RKO (cell line): Measurements from ENCODE around the gene ST8SIA6.
A peak's percentile ranks its signal among the peaks of the same experiment; 100 is the strongest.
"Not testable (repeated sequence)": the region's sequence is repeated elsewhere in the genome, so short reads cannot be mapped to it uniquely, and the experiment has no call there.

Source experiments
- DNase-seq: peaks from one replicate; pipeline ENCODE4 v3.0.0-alpha.2; 2016; ENCODE audit warnings: low spot score

The ST8SIA6 gene, protein sequence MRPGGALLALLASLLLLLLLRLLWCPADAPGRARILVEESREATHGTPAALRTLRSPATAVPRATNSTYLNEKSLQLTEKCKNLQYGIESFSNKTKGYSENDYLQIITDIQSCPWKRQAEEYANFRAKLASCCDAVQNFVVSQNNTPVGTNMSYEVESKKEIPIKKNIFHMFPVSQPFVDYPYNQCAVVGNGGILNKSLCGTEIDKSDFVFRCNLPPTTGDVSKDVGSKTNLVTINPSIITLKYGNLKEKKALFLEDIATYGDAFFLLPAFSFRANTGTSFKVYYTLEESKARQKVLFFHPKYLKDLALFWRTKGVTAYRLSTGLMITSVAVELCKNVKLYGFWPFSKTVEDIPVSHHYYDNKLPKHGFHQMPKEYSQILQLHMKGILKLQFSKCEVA

DNA sequence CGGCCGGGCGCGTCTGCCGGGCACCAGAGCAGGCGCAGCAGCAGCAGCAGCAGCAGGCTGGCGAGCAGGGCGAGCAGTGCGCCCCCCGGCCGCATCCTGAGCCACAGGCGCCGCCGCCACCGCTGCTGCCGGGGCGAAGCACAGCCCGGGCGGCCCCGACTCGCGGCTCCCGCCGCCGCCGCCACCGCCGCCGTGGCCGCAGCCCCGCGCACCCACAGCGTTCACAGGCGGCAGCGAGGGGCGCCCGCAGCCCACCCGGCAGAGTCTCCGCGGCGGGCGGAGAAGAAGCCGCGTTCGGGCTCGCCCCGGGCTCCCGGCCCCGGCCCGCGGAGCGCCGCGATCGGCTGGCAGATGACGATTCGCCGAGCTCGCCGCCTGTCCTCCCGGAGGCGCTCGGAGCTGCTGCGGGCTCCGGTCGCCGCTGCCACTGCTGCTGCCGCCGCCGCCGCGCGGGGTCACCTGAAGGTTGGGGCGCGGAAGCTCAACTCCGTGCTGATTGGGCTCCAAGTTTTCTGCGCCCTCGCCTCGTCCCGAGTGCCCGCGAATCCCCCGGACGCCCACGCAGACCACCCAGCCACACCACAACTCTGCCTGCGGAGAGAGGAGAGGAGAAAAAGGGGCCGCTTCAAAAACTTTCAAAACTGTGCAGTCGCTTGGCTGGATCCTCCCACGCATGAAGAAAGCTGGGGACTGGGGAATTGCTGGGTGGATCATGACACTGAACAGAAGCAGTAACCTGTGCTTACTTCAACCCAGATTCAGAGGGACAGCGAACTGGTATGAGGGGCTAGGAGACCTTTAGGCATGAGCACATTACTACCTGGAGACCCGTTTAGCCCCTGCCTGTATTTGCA, at the start of gene ST8SIA6:
Gene ST8SIA6, minus strand, starts transcription at position 435 of the 854 bp plus-strand sequence. Its CDS starts 340 bp downstream, at position 95.
- no peak for DNase-seq

DNA sequence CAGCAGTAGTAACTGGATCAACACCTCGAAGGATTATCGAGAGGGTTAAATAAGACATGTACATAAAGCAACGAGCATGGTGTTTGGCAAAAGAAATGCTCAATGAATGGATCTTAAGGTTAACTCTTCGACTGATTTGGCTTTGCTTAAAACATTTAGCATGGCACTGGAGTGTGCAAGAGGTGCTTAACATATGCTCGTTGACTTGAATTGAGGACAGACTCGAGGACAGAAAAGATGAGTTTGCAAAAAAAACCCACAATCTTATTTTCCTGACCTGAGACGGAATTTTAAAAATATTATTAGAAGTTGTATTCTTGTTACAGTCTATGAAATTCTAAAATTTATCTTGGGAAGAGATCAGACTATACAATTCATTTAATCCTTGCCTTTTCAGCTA, 49.4 kb upstream of the ST8SIA6 start:
- DNase-seq = no peak

DNA sequence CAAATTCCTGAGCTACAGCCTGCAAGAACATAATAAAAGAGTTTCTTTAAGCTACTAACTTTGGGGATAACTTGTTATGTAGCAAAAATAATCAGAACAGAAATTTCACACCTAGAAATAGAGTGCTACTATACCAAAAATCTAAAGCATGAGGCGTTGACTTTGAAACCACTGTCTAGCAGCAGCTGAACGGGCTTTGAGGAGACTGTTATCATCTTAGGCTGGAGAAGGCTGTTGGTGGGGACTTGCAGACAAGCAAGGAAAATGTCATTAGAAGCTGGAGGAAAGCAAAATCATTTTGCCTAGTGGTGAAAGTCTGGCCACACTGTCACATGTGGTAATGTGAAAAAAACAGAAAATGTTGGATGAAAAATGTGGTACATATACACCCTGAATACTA, 48.4 kb upstream of the ST8SIA6 start:
- DNase-seq = no peak

DNA sequence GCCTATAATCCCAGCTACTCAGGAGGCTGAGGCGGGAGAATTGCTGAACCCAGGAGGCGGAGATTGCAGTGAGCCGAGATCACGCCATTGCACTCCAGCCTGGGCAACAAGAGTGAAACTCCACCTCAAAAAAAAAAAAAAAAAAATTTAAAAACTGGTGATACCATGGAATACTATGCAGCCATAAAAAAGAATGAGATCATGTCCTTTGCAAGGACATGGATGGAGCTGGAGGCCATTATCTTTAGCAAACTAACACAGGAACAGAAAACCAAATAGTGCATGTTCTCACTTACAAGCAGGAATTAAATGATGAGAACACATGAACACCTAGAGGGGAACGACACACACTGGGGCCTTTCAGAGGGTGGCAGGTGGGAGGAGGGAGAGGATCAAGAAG, 44.6 kb upstream of the ST8SIA6 start:
- not testable (repeated sequence) for DNase-seq

DNA sequence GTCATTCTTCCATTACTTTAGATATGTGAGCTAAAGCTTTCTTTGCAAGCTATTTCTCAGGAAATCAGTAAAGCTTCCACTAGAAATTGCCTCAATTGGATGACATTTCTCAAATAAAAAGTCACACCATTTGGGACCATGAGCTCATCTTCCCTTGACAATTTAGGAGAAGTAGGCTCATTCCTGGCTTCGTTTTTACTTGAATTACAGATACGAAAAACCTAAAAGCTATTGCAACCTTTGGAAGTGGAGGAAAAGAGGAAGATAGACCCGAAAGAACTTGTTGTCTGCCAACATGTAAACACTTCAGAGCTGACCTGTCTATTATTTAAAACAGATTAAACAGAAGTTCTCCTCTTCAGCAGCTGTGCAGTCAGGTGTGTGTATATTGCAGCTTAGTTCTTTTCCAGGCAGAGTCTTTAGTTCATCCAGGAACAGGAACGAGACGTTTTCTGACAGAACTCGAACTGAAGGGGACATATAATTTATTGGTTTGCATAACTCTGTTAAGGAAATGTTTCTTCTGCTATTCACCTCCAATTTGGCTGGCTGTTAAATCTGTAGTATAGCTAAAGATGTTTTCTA, 43.1 kb upstream of the ST8SIA6 start:
- no peak for DNase-seq

DNA sequence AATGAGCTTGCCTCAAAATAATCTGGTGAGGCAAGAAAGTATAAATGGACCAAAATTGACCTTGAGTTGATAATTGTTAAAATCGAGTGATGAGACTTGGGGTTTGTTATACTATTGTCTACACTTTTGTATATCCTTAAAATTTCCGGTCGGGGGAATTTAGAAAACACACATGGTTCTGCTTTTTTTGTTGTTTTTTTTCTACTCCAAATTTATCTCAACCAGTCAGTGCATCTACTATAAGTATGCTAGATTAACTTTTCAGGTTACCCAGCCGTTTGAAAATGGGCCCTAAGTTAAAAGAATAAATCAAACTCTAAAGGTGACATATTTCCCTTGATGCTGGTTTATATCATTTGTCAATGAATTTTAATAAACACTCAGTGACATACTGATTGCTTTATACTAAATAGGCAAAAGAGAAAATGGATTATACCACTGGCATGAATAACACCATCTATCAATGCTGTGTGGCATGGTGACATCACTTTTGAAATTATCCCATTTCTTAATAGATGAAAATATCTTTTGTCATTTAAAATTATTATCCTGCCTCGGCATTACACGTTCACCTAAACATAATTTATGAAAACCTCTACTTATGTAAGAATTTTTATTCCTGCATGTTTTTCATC, 40.3 kb upstream of the ST8SIA6 start:
- DNase-seq = no peak

DNA sequence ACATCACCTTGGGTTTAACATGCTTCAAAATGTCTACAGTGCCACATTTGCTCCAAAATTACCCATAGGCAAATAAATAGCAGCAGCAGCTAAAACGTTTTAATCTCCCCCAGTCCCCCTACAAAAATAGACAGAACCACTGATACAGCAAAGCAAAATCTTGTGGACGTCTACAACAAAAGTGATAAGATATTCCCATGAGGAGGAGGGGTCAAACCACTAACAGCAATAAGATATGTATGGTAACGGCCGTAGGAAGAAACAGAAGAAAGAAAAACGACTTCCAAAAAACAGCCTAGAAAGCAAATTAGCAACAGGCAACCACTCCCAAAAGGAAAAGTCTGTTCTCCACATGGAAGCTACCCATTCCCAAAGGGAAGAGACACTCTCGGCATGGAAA, 34.5 kb upstream of the ST8SIA6 start:
- no peak for DNase-seq

DNA sequence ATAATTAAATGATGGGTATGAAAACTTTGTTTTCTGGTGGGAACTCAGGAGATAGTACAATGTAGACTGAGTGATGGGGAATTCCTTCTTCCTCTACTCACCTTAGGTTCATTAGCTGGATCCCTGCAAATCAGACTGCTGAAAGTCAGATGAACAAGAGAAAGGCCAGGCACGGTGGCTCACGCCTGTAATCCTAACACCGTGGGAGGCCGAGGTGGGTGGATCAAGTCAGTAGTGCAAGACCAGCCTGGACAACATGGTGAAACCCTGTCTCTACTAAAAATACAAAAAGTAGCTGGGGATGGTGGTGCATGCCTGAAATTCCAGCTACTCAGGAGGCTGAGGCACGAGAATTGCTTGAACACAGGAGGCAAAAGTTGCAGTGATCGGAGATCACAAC, 28.7 kb upstream of the ST8SIA6 start:
- peak; percentile 35 for DNase-seq

DNA sequence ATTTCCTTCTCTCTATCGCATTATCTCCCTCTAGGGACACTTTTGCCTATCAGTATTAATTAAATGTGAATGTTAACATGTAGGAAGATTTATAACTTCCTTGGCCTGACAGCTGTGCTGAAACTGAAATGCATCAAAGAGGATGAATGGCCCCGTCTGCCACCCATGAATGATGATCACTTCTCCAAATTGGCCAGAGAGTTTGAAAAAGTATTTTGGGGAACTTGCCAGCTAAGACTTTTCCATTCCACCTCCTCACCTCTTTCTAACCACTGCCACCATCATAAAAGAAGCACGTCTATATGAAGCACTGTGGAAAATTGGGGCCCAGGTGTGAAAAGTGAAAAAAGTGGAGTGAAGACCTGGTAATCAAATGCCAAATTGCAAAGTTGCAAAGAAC, 25.4 kb upstream of the ST8SIA6 start:
- no peak for DNase-seq

DNA sequence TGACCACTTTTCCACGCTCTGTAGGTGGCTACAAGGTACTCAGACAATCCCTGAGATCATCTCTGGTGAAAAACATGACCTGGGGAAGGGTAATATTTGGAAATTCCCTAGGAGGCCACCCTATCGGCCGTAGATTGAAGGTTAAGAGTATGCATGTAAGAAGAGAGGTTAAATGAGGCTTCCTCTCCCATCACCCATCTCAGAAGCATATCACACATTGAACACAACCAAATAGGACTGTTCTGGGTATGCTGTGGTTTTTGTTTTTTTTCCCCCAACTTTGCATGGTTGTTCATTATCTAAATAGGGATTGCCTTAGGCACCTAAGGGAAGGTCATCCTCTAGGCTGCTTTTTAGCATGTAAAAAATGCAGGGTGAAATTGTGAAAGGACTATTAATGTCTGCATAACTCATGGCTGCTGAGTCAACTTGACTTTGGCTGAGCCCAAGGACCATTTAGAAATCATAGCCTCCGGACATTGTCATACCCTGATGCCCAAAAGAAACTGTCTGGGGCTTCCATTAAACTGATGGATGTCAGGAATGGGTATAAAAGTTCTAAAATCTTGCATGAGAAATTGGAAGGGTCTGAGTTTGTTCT, 24.7 kb upstream of the ST8SIA6 start:
- DNase-seq = no peak

DNA sequence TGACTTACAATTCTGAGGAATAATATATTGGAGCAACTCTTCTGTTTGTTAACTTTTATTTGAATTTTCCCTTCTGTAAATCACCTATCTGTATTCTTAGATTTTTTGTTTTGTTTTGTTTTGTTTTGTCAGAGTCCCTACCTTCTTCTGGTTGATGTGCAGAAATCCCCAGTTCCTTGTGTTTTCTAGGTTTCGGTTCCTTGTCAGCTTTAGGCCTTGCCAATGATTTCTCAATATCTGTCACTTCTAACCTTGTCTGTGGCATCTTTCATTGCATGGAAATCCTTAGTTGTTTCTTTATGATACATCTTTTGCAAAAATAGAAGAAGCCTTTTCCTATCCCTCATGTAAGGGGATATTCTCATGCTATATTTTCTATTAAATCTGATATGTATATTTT, 21.7 kb upstream of the ST8SIA6 start:
- DNase-seq = no peak

DNA sequence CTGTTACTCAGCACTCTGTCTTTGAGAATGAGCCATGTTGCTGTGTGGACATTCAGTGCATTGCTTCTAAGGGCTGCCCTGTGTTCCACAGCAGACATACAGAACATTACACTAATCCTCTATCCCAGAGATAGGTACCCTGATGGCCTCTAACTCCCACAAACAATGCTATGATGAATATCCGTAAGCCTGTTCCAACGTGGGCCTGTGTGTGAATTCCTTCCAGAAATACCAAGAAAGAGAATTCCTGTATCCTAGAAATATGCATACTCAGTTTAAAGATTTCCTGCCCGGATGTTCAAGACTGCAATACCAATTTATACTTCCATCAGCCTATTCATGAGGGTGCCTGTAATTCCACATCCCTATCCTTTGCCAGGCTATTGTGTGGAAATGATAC, 21.3 kb upstream of the ST8SIA6 start:
- DNase-seq = no peak

DNA sequence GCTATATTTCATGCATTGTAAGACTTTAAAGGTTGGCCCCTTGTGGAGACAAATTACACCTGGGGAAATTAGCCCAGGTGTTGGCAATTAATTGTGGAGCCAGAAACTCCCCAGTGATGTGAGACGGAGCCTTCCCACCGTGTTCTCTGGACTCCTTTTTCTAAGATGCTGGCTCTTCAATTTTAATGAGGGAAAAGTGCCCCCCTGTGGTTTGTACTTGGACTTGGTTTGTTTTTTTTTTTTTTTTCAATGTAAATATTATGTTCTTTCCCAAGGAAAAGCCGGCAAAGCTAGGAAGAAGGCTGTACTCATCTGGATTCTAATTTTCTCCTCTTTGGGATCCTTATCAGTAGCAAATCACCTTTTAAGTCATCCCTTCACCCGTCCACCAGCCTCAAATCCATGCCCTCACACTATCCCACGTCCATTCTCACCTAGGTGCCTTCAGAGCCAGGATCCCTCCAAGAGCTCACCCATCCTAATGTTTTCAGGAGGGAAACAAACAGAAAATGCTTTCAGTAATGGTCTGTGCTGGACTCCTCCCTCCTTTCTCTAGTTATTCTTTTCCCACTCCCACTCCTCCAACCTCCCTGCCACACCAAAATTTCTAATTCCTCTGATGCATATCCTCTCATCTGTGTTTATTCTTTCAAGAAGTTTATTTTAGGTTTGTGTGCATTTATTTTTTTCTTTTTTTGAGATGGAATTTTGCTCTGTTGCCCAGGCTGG, 20.4 kb upstream of the ST8SIA6 start:
- DNase-seq = peak; percentile 10

DNA sequence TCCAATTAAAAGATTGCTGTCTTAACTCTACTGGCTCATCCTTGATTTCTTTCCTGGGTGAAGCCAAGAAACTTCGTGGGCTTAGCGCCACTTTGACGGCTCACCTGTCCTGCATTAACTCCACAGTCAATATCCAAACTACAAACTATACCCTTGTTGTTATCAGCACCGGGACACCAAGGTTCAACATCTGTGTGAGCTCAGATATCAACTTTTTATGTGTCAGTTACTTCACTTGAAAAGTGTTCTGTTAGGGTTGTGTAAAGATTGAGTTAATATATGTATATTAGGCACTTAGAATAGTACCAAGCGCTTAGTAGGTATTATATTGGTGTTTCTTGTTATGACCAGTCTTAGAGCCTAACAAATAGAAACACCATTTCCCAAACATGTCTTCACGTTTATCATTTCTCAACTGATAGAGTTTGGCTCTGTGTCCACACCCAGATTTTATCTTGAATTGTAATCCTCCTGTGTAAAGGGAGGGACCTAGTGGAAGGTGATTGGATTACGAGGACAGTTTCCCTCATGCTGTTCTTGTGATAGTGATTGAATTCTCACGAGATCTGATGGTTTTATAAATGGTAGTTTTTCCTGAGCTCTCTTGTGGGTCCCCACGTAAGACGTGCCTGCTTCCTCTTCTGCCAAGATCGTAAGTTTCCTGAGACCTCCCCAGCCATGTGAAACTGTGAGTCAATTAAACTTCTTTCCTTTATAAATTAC, 19.0 kb upstream of the ST8SIA6 start:
- DNase-seq = no peak

DNA sequence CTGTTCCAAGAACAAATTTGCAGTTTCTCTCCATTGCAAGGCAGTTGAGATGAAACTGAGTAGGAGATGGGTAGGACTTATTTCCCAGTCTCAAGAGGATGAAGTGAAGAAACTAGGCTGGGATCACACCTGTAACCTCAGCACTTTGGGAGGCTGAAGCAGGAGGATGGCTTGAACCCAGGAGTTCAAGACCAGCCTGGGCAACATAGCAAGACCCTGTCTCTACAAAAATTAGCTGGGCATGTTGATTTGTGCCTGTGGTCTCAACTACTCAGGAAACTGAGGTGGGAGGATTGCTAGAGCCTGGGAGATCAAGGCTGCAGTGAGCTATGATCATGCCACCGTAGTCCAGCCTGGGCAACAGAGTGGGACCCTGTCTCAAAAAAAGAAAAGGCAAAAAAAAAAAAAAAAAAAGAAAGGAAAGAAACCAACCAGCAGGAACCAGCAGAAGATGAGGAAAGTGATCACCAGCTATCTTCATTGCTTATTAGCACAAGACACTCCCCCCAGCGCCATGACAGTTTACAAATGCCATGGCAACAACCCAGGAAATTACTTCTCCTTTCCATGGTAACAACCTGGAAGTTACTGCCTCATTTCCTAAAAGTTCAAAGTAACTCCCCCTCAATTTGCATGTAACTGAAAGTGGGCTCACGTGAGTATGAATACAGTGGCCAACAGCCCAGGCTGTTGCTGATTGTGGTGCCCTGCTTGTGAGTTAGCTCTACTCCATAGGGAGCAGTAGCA, 18.3 kb upstream of the ST8SIA6 start:
- peak; percentile 9 for DNase-seq

DNA sequence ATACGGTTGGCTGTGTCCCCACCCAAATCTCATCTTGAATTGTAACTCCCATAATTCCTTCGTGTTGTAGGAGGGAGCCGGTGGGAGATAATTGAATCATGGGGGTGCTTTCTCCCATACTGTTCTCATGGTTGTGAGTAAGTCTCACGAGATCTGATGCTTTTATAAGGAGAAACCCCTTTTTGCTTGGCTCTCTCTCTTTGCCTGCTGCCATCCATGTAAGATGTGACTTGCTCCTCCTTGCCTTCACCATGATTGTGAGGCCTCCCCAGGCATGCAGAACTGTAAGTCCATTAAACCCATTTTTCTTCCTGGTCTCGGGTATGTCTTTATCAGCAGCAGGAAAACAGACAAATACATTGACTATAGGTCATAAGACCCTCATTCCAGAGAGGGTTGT, 15.9 kb upstream of the ST8SIA6 start:
- no peak for DNase-seq

DNA sequence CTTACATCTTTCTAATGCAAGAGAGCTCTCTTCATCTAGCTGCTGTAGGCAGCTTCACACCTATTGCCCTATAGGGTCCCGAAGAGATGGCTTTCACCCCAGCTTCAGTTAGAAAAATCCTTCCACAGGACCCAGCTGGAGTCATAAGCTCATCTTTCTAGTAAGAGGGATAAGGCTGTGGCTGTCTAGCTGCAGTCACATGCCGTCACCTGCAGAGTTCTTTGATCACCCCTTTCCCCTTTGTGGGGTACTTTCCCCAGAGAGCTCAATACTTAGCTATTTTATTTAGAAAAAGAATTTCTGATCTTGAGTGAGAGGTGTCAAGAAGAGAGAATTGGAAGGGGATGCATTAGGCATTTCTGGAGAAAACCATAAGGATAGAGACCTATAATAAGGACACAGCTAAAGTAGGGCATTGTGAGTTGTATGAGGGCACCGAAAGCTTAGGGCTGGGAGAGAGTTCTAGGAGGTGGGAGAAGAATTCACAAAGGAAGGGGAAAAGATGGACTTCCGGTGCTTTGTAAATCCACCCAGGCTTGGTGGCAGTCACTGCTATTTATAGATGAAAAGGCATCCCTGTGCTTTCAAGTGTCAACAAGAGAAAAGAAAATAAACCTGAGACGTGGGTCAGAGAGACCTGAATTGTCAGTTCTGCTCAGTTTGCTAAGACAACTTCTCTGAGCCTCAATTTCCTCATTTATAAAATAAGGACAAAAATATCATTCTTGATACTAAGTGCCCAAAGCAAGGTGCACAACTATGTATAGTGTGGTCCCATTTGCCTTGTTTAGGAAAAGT, 11.1 kb upstream of the ST8SIA6 start:
- DNase-seq = no peak

DNA sequence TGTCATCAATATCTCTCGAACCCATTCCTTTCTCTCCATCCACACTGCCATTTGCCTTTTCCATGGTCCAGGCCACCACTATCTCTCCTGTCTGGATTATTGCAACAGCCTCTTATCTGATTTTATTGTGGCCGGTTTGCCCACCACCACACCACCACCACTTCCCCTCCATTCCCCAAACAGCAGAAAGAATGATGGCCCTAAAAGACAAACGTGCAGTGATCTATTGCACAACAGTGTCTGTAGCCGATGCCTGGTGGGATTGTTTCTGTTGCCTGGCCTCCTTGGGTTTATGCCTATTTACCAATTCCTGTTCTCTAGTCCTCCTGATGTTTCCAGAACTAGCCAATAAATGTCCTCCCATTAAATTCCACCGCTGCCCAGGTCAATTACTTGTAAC, 10.2 kb upstream of the ST8SIA6 start:
- no peak for DNase-seq

DNA sequence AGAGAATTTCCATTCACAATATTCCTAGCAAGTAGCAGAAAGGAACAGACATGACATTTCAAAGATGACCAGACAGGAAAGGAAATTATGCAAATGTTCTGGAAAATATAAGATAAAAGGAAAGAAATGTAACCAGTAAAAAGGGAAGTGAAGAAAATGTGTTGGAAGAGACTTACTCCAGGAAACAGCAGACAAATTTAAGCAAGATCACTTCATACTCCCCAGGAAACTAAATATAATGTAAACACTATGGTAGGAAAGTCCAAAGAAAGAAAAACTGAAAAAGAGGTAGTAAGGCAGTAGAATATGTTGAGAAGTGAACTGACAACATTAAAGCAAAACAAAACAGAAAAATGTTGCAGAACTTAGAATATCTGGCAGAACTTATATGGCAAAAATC, 6.4 kb upstream of the ST8SIA6 start:
- no peak for DNase-seq
